Erythroblast (primary cell): ENCODE data around the gene PHTF2.

Source experiments
- DNase-seq, 2 experiments: peaks; one replicate each; lab custom pipeline; 2025; lab: John Stamatoyannopoulos, UW
- GATA1 ChIP-seq: IDR thresholded peaks from 2 replicates; pipeline ENCODE4 v1.6.1; 2011; ENCODE audit warnings: low read depth, mild to moderate bottlenecking, control low read depth, low read length, moderate library complexity
- POLR2A ChIP-seq: IDR thresholded peaks from 2 replicates; pipeline ENCODE4 v1.6.1; 2011; ENCODE audit warnings: mild to moderate bottlenecking, low read length

PHTF2 gene

GRCh38 chr7:77798394-77799077 is at the start of gene PHTF2, which contains the start of gene TMEM60:
TSS of gene PHTF2 (plus strand) at chr7:77798773.
TSS of gene TMEM60 (minus strand) at chr7:77798434. CDS start at chr7:77794373, 4,061 bp downstream.
- peak; percentile 35 for TF ChIP-seq GATA1
- TF ChIP-seq POLR2A = peak; percentile 81
- peak; percentile 97 to 98 for DNase-seq

GRCh38 chr7:77752016-77752415 is 46.6 kb upstream of the PHTF2 start:
- no peak for TF ChIP-seq POLR2A
- no peak for TF ChIP-seq GATA1
- DNase-seq = peak; percentile 74 to 77

- no peak for DNase-seq
- TF ChIP-seq POLR2A (no peak), GATA1 (no peak)
Observed at GRCh38 chr7:77753173-77753572, 45.4 kb upstream of the PHTF2 start.

GRCh38 chr7:77757589-77757988 is 41.0 kb upstream of the PHTF2 start:
- TF ChIP-seq POLR2A (no peak), GATA1 (no peak)
- DNase-seq = no peak

GRCh38 chr7:77759294-77759889 is 39.2 kb upstream of the PHTF2 start:
- TF ChIP-seq POLR2A (no peak), GATA1 (no peak)

GRCh38 chr7:77760809-77761453 is 37.6 kb upstream of the PHTF2 start:
- TF ChIP-seq GATA1 (no peak), POLR2A (no peak)

More at GRCh38 chr7:77759294-77759889, 39.2 kb upstream of the PHTF2 start:
- DNase-seq = peak; percentile 79 to 90

GRCh38 chr7:77765481-77765880 is 33.1 kb upstream of the PHTF2 start:
- TF ChIP-seq GATA1 (no peak), POLR2A (no peak)
- DNase-seq = no peak

More at GRCh38 chr7:77760809-77761453, 37.6 kb upstream of the PHTF2 start:
- DNase-seq = no peak

GRCh38 chr7:77765906-77766800 is 32.4 kb upstream of the PHTF2 start:
- no peak for DNase-seq
- TF ChIP-seq GATA1 (no peak), POLR2A (no peak)

GRCh38 chr7:77766801-77767605 is 31.6 kb upstream of the PHTF2 start:
- no peak for DNase-seq
- TF ChIP-seq GATA1 = no peak
- no peak for TF ChIP-seq POLR2A

- no peak for TF ChIP-seq GATA1
- no peak for TF ChIP-seq POLR2A
- no peak for DNase-seq
Observed at GRCh38 chr7:77770316-77770715, 28.3 kb upstream of the PHTF2 start.

- DNase-seq = no peak
- TF ChIP-seq GATA1 = no peak
- no peak for TF ChIP-seq POLR2A
Observed at GRCh38 chr7:77771901-77772300, 26.7 kb upstream of the PHTF2 start.

- no peak for TF ChIP-seq GATA1
- no peak for TF ChIP-seq POLR2A
- no peak for DNase-seq
Observed at GRCh38 chr7:77778535-77778934, 20.0 kb upstream of the PHTF2 start.

- DNase-seq = no peak
- TF ChIP-seq GATA1 = no peak
- no peak for TF ChIP-seq POLR2A
Observed at GRCh38 chr7:77782383-77782782, 16.2 kb upstream of the PHTF2 start.
